RWPE2 (cell line): ENCODE data around the gene ARHGEF28.

Experiments
- ATAC-seq: fragments of 200-7000 bp; cut with Tn5 transposase; 3 replicates; pipeline ENCODE4 v1.9.1; 2021; ENCODE audit warnings: low read depth
- DNase-seq: peaks from one replicate; pipeline ENCODE4 v3.0.0-alpha.2; 2020; ENCODE audit warnings: low spot score
- H3K27ac ChIP-seq: fragments of 450-650 bp; 2 replicates; pipeline ENCODE4 v1.5.1; 2017; ENCODE audit warnings: mild to moderate bottlenecking; ENCODE audit not compliant: poor library complexity, severe bottlenecking
- H3K27me3 ChIP-seq: fragments of 250-450 bp; sonication (Bioruptor Pico); 2 replicates; pipeline ENCODE4 v1.5.1; 2021; ENCODE audit warnings: mild to moderate bottlenecking, moderate library complexity; ENCODE audit not compliant: insufficient read depth, poor library complexity, severe bottlenecking
- H3K36me3 ChIP-seq: fragments of 250-450 bp; sonication (Bioruptor Pico); 2 replicates; pipeline ENCODE4 v1.5.1; 2020; ENCODE audit warnings: low read depth, mild to moderate bottlenecking, moderate library complexity
- H3K4me1 ChIP-seq: fragments of 250-450 bp; sonication (Bioruptor Pico); 2 replicates; pipeline ENCODE4 v1.5.1; 2021; ENCODE audit warnings: mild to moderate bottlenecking, moderate library complexity; ENCODE audit not compliant: insufficient read depth, poor library complexity, severe bottlenecking
- H3K4me3 ChIP-seq: fragments of 250-450 bp; sonication (Bioruptor Pico); 2 replicates; pipeline ENCODE4 v1.5.1; 2021; ENCODE audit warnings: mild to moderate bottlenecking, moderate library complexity; ENCODE audit not compliant: severe bottlenecking
- H3K9me3 ChIP-seq: fragments of 250-450 bp; sonication (Bioruptor Pico); 2 replicates; pipeline ENCODE4 v1.5.1; 2021; ENCODE audit warnings: mild to moderate bottlenecking, moderate library complexity; ENCODE audit not compliant: severe bottlenecking
- TF ChIP-seq, protein P1 (sequence below): fragments of 450-650 bp; IDR thresholded peaks from one replicate; pipeline ENCODE4 v1.5.1; 2017; ENCODE audit warnings: mild to moderate bottlenecking, moderate library complexity; ENCODE audit not compliant: poor library complexity, severe bottlenecking

Gene ARHGEF28

DNA sequence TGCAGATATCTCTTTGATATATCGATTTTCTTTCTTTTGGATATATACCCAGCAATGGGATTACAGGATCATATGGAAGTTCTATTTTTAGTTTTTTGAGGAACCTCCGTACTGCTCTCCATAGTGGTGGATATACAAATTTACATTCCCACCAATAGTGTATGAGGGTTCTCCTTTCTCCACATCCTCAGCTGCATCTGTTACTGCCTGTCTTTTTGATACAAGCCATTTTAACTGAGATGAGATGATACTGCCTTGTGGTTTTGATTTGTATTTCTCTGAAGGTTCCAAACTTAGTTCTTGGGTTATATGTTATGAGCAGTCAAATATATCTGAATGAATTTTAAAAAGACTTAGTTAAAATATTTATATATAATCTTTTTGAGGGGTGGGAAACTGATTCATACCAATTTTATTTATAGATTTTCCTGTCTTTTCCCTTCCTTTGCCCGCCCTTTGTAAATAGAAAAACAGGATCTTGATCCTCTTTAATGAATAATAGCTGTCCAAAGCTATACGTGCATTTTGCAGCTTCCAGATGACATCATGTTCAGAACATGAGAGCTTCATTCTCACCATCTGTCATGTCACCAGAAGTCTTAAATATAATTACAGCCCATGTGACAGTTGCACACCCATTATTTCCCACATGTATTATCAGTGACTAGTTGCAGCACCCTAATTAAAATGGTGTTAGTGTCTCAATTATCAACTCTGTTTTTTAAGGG, 6.2 kb upstream of the ARHGEF28 start:
- ATAC-seq (no peak), DNase-seq (no peak)
- H3K4me3 ChIP-seq = no peak overlapping the region
- no peaks in the 10 kb centered on the region for H3K36me3 ChIP-seq
- H3K27ac ChIP-seq = no peak overlapping the region
- H3K9me3 ChIP-seq = no peaks in the 10 kb centered on the region
- H3K4me1 ChIP-seq = peaks cover 8% of the 10 kb centered on the region
- TF ChIP-seq, protein P1, sequence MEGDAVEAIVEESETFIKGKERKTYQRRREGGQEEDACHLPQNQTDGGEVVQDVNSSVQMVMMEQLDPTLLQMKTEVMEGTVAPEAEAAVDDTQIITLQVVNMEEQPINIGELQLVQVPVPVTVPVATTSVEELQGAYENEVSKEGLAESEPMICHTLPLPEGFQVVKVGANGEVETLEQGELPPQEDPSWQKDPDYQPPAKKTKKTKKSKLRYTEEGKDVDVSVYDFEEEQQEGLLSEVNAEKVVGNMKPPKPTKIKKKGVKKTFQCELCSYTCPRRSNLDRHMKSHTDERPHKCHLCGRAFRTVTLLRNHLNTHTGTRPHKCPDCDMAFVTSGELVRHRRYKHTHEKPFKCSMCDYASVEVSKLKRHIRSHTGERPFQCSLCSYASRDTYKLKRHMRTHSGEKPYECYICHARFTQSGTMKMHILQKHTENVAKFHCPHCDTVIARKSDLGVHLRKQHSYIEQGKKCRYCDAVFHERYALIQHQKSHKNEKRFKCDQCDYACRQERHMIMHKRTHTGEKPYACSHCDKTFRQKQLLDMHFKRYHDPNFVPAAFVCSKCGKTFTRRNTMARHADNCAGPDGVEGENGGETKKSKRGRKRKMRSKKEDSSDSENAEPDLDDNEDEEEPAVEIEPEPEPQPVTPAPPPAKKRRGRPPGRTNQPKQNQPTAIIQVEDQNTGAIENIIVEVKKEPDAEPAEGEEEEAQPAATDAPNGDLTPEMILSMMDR = no peak
- no peaks in the 10 kb centered on the region for H3K27me3 ChIP-seq

DNA sequence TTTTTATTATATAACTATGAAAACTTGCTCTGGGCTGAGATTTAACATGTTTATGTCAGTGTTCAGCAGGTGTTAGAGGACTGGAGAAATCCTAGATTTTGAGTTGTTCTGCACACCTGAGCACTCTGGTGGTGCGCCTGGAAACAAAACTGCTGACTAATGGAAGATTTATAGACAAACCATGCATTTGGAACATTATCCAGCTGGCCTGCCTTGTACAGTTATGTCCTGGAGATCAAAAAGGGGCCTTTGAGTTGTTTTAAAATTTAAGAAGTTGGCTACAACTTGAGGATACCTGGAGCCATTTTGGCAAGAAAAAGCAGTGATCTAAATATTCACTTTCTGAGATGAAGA, 5.7 kb upstream of the ARHGEF28 start:
- DNase-seq = no peak
- Histone ChIP-seq H3K27me3 (no peaks in the 10 kb centered on the region), H3K27ac (no peak overlapping the region), H3K36me3 (no peaks in the 10 kb centered on the region), H3K9me3 (no peaks in the 10 kb centered on the region), H3K4me1 (peaks cover 6% of the 10 kb centered on the region), H3K4me3 (no peak overlapping the region)
- TF ChIP-seq, protein P1 = no peak
- ATAC-seq = no peak

DNA sequence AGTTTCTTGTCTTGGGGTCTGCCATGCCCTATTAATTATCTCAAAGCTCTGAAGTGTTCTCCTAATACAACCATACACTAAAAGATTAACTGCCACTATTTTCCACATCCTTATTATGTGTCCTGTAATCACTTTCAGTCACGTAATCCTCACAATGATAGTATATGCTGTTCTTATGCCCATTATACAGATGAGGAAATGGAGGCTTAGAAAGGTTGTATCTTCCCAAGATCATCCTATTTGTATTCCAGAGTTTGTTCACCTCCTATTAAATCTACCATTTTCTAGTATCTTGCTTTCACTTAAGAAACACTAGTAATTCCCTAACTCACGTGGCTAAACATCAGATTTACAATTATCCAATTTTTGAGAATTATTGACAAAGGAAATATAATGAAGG, 2.9 kb upstream of the ARHGEF28 start:
- no peak overlapping the region for H3K4me3 ChIP-seq
- no peak for DNase-seq
- ATAC-seq = no peak
- no peaks in the 10 kb centered on the region for H3K27me3 ChIP-seq
- TF ChIP-seq, protein P1 = no peak
- no peaks in the 10 kb centered on the region for H3K9me3 ChIP-seq
- no peak overlapping the region for H3K27ac ChIP-seq
- no peaks in the 10 kb centered on the region; the same call in 1 of the 2 replicates for H3K36me3 ChIP-seq
- H3K4me1 ChIP-seq = peaks cover 6% of the 10 kb centered on the region

DNA sequence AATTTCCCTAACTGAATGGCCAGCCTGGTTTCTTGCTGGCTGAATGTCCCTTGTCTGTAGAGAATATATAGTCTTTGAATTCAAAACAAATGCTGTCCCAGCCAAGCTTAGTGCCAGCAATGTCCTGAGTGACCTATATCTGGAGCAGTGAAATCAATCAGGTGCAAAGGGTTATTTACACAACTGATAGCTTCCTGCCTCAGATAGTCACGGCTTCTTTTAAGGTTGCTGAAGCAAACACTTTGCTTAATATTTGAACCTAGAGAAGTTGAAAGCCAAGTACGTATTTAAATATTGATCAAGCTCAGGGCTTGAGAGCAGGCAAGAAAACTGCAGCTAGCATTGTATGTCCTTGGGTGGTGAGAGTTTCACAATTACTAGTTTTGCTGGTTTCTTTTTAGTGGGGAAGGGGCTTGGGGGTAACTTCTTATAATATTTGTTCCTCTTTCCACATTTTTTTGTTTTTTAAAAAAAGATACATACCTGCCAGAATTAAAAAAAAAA, 2.0 kb upstream of the ARHGEF28 start:
- DNase-seq (no peak), ATAC-seq (no peak)
- H3K27me3 ChIP-seq = no peaks in the 10 kb centered on the region
- no peaks in the 10 kb centered on the region; the same call in 1 of the 2 replicates for H3K36me3 ChIP-seq
- no peak overlapping the region for H3K4me3 ChIP-seq
- peaks cover 15% of the 10 kb centered on the region for H3K4me1 ChIP-seq
- no peak overlapping the region for H3K27ac ChIP-seq
- TF ChIP-seq, protein P1 = no peak
- H3K9me3 ChIP-seq = no peaks in the 10 kb centered on the region

DNA sequence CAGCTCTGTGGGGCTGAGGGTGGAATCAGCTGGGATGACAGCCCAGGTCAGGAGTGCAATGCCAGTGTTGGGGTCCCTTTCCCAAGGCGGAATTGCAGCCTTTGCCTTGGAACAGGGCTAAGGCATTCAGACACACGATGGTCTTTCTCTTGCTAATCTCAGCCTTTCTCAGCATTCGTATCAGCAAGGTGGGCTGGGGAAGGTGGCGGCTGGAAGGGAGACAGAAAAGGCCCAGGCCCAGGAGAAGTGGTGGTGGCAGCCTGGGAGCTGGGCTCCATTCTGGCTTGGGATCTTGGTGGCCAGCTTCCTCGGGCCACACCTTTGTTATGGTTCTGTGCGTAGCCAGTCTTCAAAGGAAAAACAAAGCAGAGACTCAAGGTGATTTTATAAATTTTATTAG, 1.1 kb upstream of the ARHGEF28 start:
- H3K4me1 ChIP-seq = peaks cover 21% of the 10 kb centered on the region
- no peaks in the 10 kb centered on the region; the same call in 1 of the 2 replicates for H3K36me3 ChIP-seq
- no peak for DNase-seq
- no peak for ATAC-seq
- H3K27me3 ChIP-seq = no peaks in the 10 kb centered on the region
- peak overlapping the region; percentile 77 for H3K27ac ChIP-seq
- TF ChIP-seq, protein P1 = no peak
- no peak overlapping the region for H3K4me3 ChIP-seq
- H3K9me3 ChIP-seq = no peaks in the 10 kb centered on the region
